Measurements from ENCODE around the gene NLRC3.

DNA sequence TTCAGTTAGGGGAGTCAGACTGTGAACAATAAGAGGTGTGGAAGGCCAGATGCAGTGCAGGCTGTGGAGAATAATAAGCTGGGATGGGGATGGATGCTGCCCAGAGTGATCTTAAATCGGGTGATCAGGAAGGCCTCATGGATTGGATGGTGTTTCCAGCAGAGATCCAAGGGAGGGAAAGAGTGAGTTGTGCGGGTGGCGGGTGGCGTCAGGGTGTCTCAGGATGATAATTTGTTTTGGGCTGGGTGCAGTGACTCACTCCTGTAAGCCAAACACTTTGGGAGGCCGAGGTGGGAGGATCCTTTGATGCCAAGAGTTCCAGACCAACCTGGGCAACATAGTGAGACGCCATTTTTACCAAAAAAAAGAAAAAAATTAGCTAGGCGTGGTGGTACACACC lies 68.5 kb downstream of the NLRC3 start:
- TF ChIP-seq, protein P1, sequence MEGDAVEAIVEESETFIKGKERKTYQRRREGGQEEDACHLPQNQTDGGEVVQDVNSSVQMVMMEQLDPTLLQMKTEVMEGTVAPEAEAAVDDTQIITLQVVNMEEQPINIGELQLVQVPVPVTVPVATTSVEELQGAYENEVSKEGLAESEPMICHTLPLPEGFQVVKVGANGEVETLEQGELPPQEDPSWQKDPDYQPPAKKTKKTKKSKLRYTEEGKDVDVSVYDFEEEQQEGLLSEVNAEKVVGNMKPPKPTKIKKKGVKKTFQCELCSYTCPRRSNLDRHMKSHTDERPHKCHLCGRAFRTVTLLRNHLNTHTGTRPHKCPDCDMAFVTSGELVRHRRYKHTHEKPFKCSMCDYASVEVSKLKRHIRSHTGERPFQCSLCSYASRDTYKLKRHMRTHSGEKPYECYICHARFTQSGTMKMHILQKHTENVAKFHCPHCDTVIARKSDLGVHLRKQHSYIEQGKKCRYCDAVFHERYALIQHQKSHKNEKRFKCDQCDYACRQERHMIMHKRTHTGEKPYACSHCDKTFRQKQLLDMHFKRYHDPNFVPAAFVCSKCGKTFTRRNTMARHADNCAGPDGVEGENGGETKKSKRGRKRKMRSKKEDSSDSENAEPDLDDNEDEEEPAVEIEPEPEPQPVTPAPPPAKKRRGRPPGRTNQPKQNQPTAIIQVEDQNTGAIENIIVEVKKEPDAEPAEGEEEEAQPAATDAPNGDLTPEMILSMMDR (IDR thresholded peaks at IDR 0.05) = no peak
- TF ChIP-seq POLR2AphosphoS5 (IDR thresholded peaks at IDR 0.05) = no peak
- TF ChIP-seq EP300 (IDR thresholded peaks at IDR 0.05) = no peak

Data from upper lobe of left lung (tissue), 4 donors.